HL-60/S4 treated with phorbol 12-myristate 13-acetate at 8.2 ng/mL for 4 days and 3 days (cell line): ENCODE data around the gene VIM.

Experiments used
- in situ Hi-C: fragments of 300-500 bp; cut with MboI; formaldehyde crosslinking; loops from 2 replicates; pipeline ENCODE4 v1.15.0; 2022; ENCODE audit warnings: low sequenced_read_pairs

Gene VIM

GRCh38 chr10:17229967-17230682 is 2.1 kb downstream of the VIM start:
- in situ Hi-C loops: loop anchor here (10.0 kb wide), 1 partner anchor 205 kb away; no protein-coding TSS in a partner anchor

GRCh38 chr10:17231788-17232187 is 3.7 kb downstream of the VIM start:
- in situ Hi-C loops: no loop called here

- in situ Hi-C loops: no loop called here
Measured at GRCh38 chr10:17232276-17232960, 4.4 kb downstream of the VIM start.

- in situ Hi-C loops: no loop called here
Measured at GRCh38 chr10:17233286-17233991, 5.4 kb downstream of the VIM start.

- in situ Hi-C loops: no loop called here
Measured at GRCh38 chr10:17234431-17234945, 6.4 kb downstream of the VIM start.

GRCh38 chr10:17235136-17235535 is 7.1 kb downstream of the VIM start:
- in situ Hi-C loops: no loop called here

- in situ Hi-C loops: no loop called here
Measured at GRCh38 chr10:17236468-17237148, 8.6 kb downstream of the VIM start.

GRCh38 chr10:17237149-17237527 is 9.1 kb downstream of the VIM start:
- in situ Hi-C loops: no loop called here

GRCh38 chr10:17237915-17238444 is 9.9 kb downstream of the VIM start:
- in situ Hi-C loops: no loop called here

- in situ Hi-C loops: no loop called here
Measured at GRCh38 chr10:17238445-17239291, 10.6 kb downstream of the VIM start.

GRCh38 chr10:17239345-17240085 is 11.5 kb downstream of the VIM start:
- in situ Hi-C loops: no loop called here

- in situ Hi-C loops: no loop called here
Measured at GRCh38 chr10:17240096-17240495, 12.1 kb downstream of the VIM start.

GRCh38 chr10:17240616-17241015 is 12.6 kb downstream of the VIM start:
- in situ Hi-C loops: no loop called here

- in situ Hi-C loops: no loop called here
Measured at GRCh38 chr10:17241611-17242333, 13.7 kb downstream of the VIM start.

GRCh38 chr10:17244700-17245365 is 16.8 kb downstream of the VIM start:
- in situ Hi-C loops: no loop called here

GRCh38 chr10:17247210-17247609 is 19.2 kb downstream of the VIM start:
- in situ Hi-C loops: no loop called here

GRCh38 chr10:17248964-17249363 is 20.9 kb downstream of the VIM start:
- in situ Hi-C loops: no loop called here

GRCh38 chr10:17249820-17250219 is 21.8 kb downstream of the VIM start:
- in situ Hi-C loops: loop anchor here (5.0 kb wide), 1 partner anchor 403 kb away; no protein-coding TSS in a partner anchor
